ENCODE data around the gene FOXF1.

- no peak for TF ChIP-seq CTCF (conservative IDR thresholded peaks at IDR 0.05 in 1 of 2, IDR thresholded peaks at IDR 0.05 in 1 of 2; ENCODE audit: low read depth in 1 of 2, low read length in 2 of 2)
- no peak for TF ChIP-seq EZH2 (IDR thresholded peaks at IDR 0.05; ENCODE audit: low read length, missing control alignments)
Observed at GRCh38 chr16:86554599-86554916, 44.2 kb downstream of the FOXF1 start.
